ENCODE results near the gene GARS1. TPM values are rescaled to one million over a fixed set of nuclear protein-coding genes. Genes with fewer than 3 reads are reported as not detected.

GARS1 gene
- total and polyA plus RNA-seq, 9 of the 15 experiments (the other 6 are each of a cell fraction or from before 2014, with no cell fraction given), result 142 to 769 (median 272) TPM

GRCh38 chr7:30594540-30595435 lies at the start of gene GARS1 (continued):
- TF ChIP-seq ZNF407 (IDR thresholded peaks at IDR 0.05; ENCODE audit: low read depth), result no peak
- TF ChIP-seq TRIM28 (IDR thresholded peaks at IDR 0.05), result no peak
- TF ChIP-seq ZNF3 (CRISPR knock-in tag; IDR thresholded peaks at IDR 0.05), result no peak
- no peak for TF ChIP-seq KDM1A (IDR thresholded peaks at IDR 0.05)
- TF ChIP-seq CCAR2 (IDR thresholded peaks at IDR 0.05; ENCODE audit: low read depth, low read length), result no peak
- TF ChIP-seq MCM2 (IDR thresholded peaks at IDR 0.05; ENCODE audit: low read depth), result no peak
- peak; percentile 87 for TF ChIP-seq E2F8 (IDR thresholded peaks at IDR 0.05; ENCODE audit: low read depth, partially characterized antibody)
- TF ChIP-seq MYNN (IDR thresholded peaks at IDR 0.05), result no peak
- TF ChIP-seq MYNN (CRISPR knock-in tag; IDR thresholded peaks at IDR 0.05), result no peak
- TF ChIP-seq MLX (CRISPR knock-in tag; conservative IDR thresholded peaks at IDR 0.05), result 0 out of 4 replicates have a peak, but pooled peaks of 1 of the 2 experiments have one; percentile 84
- peak; percentile 10; the same call in 1 of the 2 replicates for TF ChIP-seq ARID2 (IDR thresholded peaks at IDR 0.05)
- TF ChIP-seq PHF20 (IDR thresholded peaks at IDR 0.05; ENCODE audit: partially characterized antibody), result peak; percentile 91
- no peak for TF ChIP-seq RUNX1 (IDR thresholded peaks at IDR 0.05; ENCODE audit: low read depth)
- no peak for TF ChIP-seq CREBBP (IDR thresholded peaks at IDR 0.05; ENCODE audit: low read depth, low read length)
- peak; percentile 68; the same call in 1 of the 2 replicates for TF ChIP-seq ATF2 (CRISPR knock-in tag; IDR thresholded peaks at IDR 0.05)
